HEK293 (cell line): ENCODE data around the gene USP31.

Source experiments
- CTCF ChIP-seq: fragments of 450-650 bp; formaldehyde crosslinking; IDR thresholded peaks from 2 replicates; pipeline ENCODE4 v1.5.1; 2016; ENCODE audit warnings: missing biosample characterization, missing genetic modification characterization
- RBAK ChIP-seq: fragments of 450-650 bp; formaldehyde crosslinking; IDR thresholded peaks from 2 replicates; pipeline ENCODE4 v1.5.1; 2016; ENCODE audit warnings: missing biosample characterization, missing genetic modification characterization
- TF ChIP-seq, protein P1 (sequence below): fragments of 450-650 bp; formaldehyde crosslinking; IDR thresholded peaks from 2 replicates; pipeline ENCODE4 v1.5.1; 2016; ENCODE audit warnings: missing biosample characterization, missing genetic modification characterization, borderline replicate concordance

DNA sequence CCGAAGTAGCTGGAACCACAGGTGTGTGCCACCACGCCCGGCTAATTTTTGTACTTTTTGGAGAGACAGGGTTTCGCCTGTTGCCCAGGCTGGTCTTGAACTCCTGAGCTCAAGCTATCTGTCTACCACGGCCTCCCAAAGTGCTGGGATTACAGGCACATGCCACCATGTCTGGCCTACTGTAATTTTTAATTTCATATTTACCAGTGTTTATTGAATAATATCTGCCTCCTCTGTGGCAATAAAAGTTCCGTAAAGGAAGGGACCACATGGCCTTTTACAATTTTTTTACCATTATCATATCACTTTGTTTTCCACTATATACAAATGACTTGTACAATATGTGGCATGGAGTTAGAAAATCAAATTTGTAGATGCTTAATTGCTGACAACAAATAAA, 7.8 kb downstream of the USP31 start:
- TF ChIP-seq CTCF (tag by site-specific recombination) (no peak), RBAK (tag by site-specific recombination) (no peak)
- TF ChIP-seq, protein P1, sequence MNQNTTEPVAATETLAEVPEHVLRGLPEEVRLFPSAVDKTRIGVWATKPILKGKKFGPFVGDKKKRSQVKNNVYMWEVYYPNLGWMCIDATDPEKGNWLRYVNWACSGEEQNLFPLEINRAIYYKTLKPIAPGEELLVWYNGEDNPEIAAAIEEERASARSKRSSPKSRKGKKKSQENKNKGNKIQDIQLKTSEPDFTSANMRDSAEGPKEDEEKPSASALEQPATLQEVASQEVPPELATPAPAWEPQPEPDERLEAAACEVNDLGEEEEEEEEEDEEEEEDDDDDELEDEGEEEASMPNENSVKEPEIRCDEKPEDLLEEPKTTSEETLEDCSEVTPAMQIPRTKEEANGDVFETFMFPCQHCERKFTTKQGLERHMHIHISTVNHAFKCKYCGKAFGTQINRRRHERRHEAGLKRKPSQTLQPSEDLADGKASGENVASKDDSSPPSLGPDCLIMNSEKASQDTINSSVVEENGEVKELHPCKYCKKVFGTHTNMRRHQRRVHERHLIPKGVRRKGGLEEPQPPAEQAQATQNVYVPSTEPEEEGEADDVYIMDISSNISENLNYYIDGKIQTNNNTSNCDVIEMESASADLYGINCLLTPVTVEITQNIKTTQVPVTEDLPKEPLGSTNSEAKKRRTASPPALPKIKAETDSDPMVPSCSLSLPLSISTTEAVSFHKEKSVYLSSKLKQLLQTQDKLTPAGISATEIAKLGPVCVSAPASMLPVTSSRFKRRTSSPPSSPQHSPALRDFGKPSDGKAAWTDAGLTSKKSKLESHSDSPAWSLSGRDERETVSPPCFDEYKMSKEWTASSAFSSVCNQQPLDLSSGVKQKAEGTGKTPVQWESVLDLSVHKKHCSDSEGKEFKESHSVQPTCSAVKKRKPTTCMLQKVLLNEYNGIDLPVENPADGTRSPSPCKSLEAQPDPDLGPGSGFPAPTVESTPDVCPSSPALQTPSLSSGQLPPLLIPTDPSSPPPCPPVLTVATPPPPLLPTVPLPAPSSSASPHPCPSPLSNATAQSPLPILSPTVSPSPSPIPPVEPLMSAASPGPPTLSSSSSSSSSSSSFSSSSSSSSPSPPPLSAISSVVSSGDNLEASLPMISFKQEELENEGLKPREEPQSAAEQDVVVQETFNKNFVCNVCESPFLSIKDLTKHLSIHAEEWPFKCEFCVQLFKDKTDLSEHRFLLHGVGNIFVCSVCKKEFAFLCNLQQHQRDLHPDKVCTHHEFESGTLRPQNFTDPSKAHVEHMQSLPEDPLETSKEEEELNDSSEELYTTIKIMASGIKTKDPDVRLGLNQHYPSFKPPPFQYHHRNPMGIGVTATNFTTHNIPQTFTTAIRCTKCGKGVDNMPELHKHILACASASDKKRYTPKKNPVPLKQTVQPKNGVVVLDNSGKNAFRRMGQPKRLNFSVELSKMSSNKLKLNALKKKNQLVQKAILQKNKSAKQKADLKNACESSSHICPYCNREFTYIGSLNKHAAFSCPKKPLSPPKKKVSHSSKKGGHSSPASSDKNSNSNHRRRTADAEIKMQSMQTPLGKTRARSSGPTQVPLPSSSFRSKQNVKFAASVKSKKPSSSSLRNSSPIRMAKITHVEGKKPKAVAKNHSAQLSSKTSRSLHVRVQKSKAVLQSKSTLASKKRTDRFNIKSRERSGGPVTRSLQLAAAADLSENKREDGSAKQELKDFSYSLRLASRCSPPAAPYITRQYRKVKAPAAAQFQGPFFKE: no peak
